HG02759 (cell line): ENCODE results near the gene AIG1.

Experiments used
- ATAC-seq: cut with Tn5 transposase; IDR thresholded peaks from one replicate; pipeline ENCODE4 v1.9.1; 2021; ENCODE audit warnings: mild to moderate bottlenecking, moderate library complexity; ENCODE audit not compliant: unreplicated experiment

Gene AIG1

DNA sequence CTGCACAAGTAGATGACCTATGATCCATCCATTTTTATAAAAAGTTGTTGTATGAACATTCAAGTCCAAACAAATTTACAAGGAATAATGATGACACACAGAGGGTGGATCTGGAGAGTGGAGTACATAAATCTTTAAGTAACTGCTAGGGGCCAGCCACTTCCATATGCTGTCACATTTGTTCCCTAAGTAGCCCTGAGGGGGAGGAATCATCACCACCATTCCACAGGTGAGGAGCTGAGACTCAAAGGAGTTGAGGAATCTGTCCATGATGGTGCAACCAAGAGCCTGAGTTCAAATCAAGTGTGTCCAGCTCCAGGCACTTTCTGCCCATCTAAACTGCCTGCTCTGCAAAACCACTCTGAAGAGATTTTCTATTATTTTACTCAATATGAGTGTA, 132.1 kb downstream of the AIG1 start:
- ATAC-seq: no peak

DNA sequence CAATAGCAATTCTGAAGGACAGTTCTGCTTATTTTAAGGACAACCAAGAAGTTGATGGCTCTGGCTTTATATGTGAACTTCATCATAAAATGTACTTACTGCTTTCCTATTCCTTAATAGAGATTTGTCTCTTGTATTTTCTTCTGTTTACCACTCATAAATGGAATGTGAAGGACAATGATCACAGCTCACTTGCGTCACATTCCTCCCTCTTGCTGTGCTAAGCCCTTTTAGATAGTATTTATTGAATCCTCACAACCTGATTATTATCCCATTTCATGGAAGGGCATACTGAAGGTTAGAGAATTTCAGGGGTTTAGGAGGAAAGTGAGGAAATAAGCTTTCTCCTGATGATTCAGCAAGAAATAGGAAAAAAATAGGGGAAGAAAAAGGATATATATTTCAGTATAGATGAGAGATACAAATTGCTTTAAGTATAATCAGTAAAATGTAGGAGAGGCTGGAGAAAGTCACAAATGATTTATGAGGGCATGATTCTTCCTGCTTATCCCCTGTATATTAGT, 132.9 kb downstream of the AIG1 start:
- ATAC-seq: no peak

DNA sequence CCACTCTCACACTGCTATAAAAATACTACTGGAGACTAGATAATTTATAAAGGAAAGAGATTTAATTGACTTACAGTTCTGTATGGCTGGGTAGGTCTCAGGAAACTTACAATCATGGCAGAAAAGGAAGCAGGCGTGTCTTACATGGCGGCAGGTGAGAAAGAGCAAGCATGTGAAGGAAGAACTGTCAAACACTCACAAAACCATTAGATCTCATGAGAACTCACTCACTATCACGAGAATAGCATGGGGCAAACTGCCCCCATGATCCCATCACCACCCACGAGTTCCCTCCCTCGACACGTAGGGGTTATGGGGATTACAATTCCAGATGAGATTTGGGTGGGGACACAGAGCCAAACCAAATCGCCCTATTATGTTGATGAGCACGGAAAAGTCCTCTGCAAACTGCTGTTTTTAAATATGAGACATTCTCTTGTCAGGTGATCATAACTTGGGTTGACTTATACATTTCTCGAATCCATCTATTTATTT, 133.5 kb downstream of the AIG1 start:
- ATAC-seq: no peak

DNA sequence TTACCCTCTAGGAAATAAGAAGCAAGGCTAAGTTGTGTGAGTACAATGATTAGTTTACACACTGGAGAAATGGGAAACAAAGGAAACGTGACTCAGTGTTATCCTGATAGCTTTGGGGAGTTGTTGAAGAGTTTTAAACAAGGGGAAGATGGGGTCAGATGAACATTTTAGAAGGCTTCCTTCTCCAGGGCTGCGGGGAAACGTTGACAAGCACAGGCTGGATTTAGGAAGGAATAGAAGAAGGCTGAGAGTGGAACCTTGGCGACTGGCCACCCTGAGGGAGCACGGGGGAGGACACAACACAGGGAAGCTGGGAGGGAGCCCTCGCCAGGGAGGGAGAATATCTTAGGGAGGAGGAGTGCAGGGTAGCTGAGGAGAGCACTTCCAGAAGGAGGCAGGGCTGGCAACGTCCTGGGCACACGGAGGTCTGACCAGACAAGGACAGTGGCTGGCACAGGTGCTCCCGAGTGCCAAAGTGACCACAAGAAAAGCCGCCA, 134.7 kb downstream of the AIG1 start:
- no peak for ATAC-seq

DNA sequence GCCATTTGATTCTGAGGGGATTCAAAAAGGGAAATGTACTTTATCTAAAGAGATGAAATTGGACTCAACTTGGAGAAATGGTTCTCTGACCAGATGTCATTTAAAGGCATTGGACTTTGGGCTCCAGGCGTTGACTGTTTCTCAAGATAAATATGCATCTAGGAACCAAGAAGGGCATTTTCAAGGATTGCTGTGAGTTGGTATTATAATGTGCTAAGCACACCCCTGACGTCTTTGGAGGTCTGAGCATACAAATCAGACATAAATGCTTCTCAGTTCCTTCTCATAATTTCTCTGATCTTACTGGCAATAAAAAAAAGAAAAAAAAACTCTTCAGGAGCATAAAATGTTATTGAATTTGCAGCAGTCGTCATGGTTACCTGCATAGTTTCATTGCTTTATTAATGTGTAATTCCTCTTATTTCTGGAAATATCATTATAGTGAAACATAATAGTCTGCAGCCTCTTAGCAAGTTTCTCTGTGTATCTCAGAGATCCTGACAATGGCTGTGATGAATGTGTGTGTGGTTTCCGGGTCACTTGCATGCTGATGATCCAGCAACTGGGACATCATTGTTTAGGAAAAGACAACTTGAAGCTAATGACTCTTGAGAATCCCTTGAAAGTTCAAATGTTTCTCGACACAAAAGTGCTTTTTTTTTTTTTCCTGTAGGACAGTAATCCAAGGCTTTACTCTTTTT, 136.0 kb downstream of the AIG1 start:
- no peak for ATAC-seq

DNA sequence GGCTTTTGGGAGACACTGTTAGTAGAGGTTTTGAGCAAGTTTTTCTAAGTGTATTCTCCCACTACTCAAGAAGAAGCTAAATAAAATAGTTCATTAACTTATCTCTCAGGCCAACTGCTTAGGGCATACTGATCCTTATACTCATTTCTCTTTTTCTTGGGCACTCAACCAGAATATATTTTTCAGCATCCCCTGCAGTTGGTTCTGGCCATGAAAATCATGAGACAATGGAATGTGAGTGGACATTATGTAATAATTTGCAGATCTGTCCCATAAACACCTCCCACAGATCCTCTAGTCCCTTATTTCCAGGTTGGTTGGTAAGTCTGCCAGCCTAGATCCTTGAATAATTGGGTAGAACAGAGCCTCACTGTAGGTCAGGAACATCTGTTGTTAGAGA, 136.7 kb downstream of the AIG1 start:
- ATAC-seq: no peak

DNA sequence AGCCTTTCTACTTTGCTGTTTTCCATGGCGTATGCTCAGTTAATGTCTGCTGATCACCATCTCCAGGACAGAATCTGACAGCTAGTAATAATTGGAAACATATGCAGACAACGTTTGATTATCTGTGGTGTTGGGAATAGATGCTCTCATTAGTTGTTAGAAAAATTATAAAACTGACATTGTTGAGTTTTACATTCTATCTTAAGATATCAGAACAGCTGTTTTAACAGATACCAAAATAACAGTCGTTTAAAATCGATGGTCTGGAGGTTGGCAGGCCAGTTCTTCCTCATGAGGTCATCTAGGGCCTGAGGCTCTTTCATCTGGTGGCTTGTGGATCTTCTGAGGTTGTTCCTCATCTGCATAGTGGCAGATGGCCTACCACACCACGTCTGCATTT, 137.6 kb downstream of the AIG1 start:
- no peak for ATAC-seq

DNA sequence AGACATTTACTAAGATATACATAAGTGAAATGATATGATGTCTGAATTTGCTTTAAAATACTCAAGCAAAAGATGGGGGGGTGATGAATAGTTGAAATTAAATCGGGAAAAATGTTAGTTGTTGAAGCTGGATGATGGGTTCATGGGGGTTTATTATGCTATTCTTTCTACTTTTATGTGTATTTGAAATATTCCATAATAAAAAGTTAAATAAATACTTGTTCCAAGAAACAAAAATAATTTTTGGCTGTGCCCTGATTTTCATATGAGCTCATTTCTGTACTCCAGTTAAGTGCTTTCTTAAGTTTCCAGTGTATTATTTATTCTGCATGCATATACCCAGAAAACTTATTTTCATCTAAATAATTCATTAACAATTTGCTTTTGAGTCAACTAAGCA, 138.6 kb downstream of the AIG1 start:
- ATAC-seq: no peak

DNA sequence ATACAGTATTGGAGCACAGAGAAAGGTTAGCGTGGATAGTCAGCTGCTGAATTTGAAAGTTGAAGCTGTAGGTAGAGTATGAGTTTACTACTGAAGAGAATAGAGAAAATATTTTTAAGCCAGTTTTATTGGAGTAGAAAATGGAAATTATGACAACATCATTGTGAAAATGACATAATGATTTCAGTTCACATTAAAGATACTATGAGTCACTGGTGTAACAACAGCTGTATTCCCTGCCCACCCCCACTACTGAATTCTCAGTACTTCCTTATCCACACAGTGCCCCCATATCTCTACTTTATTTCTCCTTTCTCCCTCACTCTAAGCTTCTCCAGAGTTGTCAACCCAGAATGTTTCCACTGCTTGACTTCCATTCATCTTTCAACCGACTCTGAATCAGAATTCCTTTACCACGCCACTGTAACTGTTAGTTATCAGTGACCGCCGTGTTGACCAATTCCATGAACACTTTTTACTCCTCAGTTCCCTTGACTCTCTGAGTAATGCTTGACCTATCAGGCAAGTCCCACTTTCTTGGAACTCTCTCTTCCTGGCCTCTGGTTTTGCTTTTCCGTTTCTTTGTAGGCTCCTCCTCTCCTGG, 139.6 kb downstream of the AIG1 start:
- ATAC-seq: no peak

DNA sequence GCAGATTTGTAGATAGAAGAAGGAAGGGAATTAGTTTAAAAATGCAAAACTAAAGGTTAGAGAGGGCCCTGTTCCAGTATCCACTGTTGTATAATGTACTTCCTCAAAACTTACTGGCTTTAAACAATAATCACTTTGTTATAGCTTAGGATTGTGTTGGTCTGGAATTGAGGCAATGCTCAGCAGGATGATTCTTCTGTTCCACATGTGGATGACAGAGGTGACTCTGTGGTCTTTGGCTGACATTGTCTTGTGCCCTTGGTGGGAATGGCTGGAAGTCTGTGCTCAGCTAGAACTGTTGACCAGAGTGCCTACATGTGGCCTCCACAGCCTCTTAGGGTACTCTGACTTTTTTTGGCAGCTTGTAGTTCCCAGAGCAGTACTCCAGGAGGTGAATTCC, 143.4 kb downstream of the AIG1 start:
- no peak for ATAC-seq

DNA sequence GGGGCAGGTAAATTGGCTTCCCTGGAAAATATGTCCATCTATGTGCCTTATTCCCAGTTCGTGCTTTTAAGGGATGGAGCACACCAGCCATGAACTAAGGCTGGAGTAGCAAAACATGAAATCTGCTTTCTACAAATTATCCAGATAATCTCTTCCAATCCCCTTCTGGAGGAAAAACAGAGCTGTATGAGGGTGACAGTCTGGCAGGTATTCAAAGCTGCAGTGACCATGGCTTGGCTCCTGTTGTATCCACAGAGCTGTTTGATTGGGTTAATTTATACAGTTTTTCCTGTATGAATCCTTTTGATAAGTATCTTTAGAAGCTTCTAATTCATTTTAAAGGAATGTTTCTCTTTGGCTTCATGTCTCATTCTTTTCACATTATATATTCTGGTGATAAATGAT, 144.4 kb downstream of the AIG1 start:
- ATAC-seq: no peak

DNA sequence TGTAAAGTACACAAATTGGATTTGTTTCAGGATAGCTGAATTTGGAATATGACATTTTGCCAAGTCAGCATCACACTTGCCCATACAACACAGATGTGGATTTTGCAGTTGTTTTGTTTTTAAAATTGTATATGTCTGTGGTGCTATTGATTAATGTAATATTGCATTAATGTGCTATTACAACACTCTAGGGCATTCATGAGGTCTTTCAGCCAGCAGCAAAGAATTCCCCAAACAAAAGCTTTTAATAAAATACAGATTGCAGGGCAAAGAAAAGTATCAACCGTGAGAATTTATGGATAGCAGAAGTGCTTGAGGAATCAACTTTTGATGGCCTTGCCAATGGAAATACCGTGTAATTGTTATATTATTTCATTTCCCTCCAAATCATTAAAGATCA, 144.9 kb downstream of the AIG1 start:
- ATAC-seq: no peak

DNA sequence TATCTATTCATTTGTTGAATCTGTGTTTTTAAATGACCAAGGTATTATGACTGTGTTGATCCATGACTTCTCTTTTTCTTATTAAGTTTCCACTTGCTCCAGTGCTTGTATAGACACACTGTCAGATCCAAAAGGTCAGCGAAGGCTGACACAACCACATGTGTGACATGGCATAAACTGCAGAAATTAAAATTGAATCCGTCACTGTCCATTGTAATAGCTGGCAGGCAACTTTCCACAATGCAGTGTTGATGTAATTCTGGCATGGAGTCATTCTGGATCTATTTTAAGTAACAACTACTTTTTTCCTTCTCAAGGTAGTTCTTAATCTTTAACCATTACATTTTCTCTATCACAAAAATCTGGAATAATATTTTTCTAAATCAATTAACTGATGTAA, 145.3 kb downstream of the AIG1 start:
- no peak for ATAC-seq

DNA sequence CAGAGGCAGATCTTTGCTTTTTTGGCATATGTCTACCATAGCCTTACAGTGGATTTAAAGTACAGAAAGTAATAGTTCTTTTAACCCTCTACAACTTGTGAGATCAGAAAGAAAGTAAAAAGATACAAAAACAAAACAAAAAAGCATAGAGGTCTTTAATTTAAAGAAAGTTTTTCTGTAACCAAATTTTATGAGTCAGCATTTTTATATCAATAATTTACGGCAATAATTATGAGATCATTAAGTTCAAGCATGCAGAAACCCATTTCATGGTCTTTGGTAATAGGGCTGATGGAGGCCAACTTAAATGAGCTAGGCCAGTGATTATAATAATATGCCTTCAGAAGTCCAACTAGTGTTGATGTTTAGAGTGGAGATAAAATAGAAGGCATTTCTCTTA, 145.9 kb downstream of the AIG1 start:
- no peak for ATAC-seq

DNA sequence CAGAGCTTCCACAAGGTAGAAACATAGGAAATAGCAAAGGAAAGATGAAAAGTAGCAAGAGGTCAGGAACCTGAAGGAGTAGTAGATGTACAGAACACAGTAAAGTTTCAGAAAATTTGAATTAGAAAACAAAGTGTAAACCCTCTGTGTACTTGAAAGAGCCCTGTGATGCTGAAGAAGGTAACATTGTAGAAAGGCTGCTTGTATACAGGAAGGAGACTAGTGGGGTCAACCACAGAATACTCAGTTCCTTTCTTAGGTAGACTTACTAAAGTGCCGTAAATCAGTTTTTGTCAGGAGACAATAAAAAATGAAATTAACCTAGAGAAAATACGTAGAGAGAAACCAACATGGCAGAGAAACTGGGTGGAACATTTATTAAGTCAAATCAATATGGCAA, 149.7 kb downstream of the AIG1 start:
- no peak for ATAC-seq

DNA sequence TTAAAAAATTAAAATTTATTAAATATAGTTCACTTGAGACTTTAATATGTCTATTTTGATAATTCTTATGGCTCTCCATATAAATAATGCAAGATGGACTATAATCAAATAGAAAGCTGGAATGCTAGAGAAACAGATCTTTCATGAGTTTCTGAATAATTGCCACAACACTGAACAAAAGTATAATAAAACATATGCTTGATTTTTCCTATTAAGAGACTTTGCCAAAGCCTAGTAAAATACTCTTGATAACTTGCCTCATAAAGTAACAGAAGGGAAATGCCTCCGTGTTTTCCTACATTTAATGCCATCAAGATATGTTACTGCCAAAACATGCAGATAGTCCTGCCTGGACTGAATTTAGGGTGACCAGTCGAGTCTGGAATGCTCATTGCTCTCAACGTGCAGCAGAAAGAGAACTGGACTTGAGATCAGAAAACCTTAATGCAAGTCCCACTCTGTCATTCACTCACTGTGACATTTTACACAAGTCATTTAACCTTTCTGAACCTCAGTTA, 153.2 kb downstream of the AIG1 start:
- no peak for ATAC-seq

DNA sequence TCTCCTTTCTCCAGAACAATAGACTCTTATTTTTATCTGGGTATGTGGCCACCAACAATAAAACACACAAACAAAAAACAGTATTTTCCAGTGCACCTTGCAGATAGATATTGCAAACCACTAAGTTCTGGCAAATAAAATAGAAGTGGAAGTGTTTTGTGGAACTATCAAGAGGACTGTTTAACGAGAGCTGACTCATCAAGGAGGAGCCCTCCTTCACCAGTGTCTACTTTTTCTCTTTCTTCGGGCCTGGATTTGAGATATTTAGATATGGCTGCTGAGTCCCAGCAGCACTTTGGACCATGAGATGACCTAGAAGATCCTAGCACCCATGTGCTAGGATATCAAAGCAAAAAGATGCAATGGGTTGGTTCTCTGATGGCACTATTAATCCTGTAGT, 154.7 kb downstream of the AIG1 start:
- no peak for ATAC-seq

DNA sequence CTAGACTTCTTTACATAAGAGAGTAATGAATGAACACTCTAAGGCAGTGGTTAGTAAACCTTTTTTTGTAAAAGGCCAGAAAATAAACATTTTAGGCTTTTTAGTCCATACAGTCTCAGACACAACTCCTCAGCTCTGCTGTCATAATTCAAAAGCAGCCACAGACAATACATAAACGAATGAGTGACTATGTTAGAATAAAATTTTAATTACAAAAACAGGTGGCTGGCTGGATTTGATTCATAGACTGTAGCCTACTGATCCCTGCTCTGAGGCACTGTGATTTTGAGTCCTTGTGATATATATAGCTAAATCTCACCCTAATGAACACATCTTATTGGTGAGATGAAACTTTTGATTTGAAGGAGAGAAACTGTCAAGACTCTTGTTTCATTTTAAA, 155.1 kb downstream of the AIG1 start:
- ATAC-seq: no peak

DNA sequence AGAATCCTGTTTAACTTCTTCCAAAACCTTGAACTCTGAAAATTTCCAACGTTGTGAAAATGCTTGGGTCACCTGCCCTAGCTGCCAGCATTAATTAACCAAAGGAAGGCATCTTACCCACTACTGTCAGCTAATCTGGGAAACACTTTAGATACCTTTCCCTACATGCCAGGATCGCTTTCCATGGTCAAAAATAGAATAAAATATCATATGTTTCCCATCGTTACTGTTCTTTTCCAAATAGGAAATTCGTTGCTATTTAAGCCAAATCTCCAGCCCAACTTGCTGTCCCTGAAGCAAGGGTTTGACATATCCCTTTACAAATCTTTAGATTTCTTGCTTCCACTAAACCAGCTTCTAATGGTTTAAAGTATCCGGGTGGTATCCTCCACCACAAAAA, 157.5 kb downstream of the AIG1 start:
- ATAC-seq: no peak

DNA sequence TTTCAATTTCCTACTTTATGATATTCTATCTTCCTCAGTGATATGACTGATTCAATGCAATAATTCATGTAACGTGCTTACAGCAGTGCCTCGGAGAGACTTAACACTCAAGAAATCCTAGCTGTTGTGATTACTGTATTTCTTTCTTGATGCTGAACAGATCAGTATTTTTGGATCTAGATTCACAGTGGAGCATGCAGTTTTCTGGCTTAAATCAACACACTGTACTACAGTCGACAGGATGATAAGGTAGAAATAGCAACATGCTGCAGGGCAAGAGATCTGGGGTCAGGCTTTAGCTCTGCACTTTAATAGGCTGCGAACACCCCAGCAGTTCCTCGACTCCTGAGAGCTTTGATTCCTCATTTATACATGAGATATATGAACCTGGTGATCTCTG, 161.0 kb downstream of the AIG1 start:
- no peak for ATAC-seq

DNA sequence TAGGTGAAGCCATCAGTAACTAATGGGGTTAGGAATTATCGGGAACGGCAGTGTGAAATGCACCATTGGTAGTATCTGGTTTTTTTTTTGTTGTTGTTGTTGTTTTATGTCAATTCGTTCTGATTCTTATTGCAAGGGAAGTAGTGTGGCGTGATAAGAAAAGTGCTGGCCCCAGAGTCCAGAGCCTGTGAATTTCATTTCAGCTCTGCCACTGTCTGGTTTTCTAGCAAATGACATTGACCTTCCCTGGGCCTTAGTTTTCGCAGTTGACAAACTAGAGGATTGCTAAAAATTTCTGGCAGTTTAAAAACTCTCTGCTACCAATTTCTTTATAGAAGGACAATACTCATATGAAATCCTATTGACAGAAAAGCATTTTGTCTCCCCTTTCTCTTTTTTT, 161.6 kb downstream of the AIG1 start:
- ATAC-seq: no peak

DNA sequence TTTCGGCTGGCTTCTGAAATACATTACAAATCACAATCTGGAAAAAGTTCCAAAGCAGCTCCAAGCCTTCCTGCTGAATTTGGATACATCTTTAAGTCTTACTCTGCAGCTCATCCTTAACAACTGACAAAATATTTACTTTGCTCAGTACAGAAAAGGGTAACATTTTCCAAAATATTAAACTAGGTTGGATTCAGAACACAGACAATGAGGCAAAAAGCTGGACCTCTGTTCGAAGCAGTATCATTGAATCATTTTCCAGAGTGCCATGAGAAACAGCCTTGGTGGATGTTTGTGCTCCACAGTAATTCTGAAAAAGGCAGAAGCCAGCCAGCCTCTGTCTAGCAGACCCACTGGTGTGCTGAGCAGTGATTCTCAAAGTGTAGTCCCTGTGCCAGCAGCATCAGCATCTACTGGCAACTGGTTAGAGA, 162.1 kb downstream of the AIG1 start:
- no peak for ATAC-seq
